GM10248 (cell line): Measurements from ENCODE around the gene DTX3.

Source experiments
- CTCF ChIA-PET: fragments of 300-600 bp; sonication (Branson Sonifier 250); formaldehyde crosslinking; extraction: SDS; loops from one replicate; lab custom pipeline; 2021; ENCODE audit warnings: antibody characterized with exemption; lab: Yijun Ruan, JAX
- POLR2A ChIA-PET: fragments of 350-650 bp; sonication (Branson Sonifier 250); formaldehyde crosslinking; extraction: SDS; loops from one replicate; lab custom pipeline; 2020; ENCODE audit warnings: antibody characterized with exemption; lab: Yijun Ruan, JAX
- DNase-seq: peaks from one replicate; pipeline ENCODE4 v3.0.0; 2012; ENCODE audit errors: extremely low spot score
- CTCF ChIP-seq: IDR thresholded peaks from 2 replicates; pipeline ENCODE4 v1.5.1; 2012; ENCODE audit warnings: mild to moderate bottlenecking, low read depth; ENCODE audit errors: extremely low read depth, missing control alignments, control extremely low read depth

Gene DTX3

GRCh38 chr12:57591782-57592325 lies 12.8 kb upstream of the DTX3 start:
- ChIA-PET CTCF (interaction anchor here (1.1 to 5.1 kb wide), 8 partner anchors 9 to 134 kb away, joined by 3 to 63 read pairs (median 6); partner anchors contain the start of gene B4GALNT1), POLR2A (interaction anchor here (0.5 to 1.6 kb wide), 3 partner anchors 12 to 153 kb away, joined by 3 to 5 read pairs (median 3); partner anchors contain the start of genes DDIT3 and TSPAN31)
- DNase-seq: no peak
- no peak for TF ChIP-seq CTCF

- DNase-seq: no peak
- CTCF ChIA-PET: interaction anchor here (0.9 to 5.1 kb wide), 9 partner anchors 10 to 41 kb away, joined by 3 to 63 read pairs (median 5); partner anchors contain the start of gene B4GALNT1
- POLR2A ChIA-PET: interaction anchor here (0.7 kb wide), 1 partner anchor 11 kb away, joined by 11 read pairs; no protein-coding TSS in a partner anchor
- TF ChIP-seq CTCF: no peak
Observed at GRCh38 chr12:57592551-57593165, 12.0 kb upstream of the DTX3 start.

GRCh38 chr12:57593187-57593586 lies 11.4 kb upstream of the DTX3 start:
- ChIA-PET CTCF (interaction anchor here (0.9 to 5.1 kb wide), 9 partner anchors 10 to 41 kb away, joined by 3 to 63 read pairs (median 4); partner anchors contain the start of gene B4GALNT1), POLR2A (interaction anchor here (0.6 to 0.7 kb wide), 2 partner anchors 11 to 32 kb away, joined by 6 to 11 read pairs; no protein-coding TSS in a partner anchor)
- no peak for DNase-seq
- no peak for TF ChIP-seq CTCF

DNA sequence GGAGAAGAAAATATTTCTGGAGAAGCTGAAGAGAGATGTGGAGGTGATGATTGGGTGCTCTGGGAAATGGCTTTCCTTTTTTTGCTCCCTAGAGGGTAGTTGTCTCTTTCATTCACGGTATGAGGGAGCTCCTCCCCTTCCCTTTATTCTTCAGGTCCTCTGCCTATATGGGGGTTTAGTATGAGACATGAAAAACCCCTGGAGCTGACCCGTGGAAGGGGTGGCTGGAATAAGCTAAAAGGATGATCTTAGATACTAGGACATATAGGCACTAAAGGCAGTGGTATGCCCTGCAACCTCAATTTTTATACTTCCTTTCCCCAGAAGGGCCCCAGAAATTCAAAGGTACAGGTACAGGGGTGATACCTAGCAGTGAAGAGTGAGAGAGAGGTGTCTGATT lies 4.2 kb upstream of the DTX3 start:
- no peak for DNase-seq
- POLR2A ChIA-PET: interaction anchor here (1.5 kb wide), 1 partner anchor 82 kb away, joined by 3 read pairs; no protein-coding TSS in a partner anchor
- CTCF ChIA-PET: interaction anchor here (1.1 to 4.2 kb wide), 4 partner anchors 16 to 156 kb away, joined by 3 to 47 read pairs (median 4); no protein-coding TSS in a partner anchor
- TF ChIP-seq CTCF: no peak

DNA sequence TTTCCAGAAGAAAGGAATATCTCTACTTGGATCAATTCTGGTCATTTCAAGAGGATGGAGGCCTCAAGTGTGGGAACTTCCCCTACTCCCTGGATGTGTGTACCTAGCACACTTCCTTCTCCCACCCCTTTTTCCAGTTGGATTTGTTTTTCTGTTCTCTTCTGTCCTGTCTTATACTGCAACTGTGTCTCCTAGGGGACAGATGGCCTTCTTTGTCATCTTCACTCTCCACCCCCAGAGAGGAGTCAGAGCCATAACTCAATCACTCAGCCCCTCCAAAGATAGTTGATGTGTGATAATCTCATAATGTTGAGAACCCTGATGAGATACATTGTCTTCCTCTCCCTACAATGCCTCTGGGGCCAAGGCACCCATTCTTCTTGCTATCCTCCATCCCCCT lies 2.1 kb upstream of the DTX3 start:
- no peak for DNase-seq
- TF ChIP-seq CTCF: no peak
- POLR2A ChIA-PET: no interaction called here
- CTCF ChIA-PET: interaction anchor here (0.9 to 1.4 kb wide), 3 partner anchors 12 to 149 kb away, joined by 3 to 4 read pairs (median 3); no protein-coding TSS in a partner anchor

DNA sequence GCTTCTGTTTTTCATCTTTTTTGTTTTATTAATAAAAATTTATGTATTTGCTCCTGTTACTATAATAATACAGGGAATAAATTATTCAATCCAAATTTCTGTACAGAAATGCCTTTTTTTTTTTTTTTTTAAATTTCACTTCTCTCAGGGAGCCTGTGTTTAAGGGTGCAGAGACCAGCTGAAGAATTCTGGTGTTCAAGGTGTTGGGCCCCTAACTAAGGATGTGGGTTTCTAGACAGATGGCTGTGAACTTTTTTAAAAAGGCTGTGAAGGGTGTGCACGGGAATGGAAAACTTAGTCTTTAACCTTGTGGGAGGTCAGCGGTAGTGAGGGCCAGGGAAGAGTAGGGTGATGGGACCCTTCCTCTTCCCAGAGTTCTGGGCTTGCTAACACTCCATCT lies 1.3 kb upstream of the DTX3 start:
- POLR2A ChIA-PET: interaction anchor here (0.6 kb wide), 1 partner anchor 12 kb away, joined by 3 read pairs; no protein-coding TSS in a partner anchor

More for the DNA sequence above, 1.3 kb upstream of the DTX3 start:
- no peak for DNase-seq
- TF ChIP-seq CTCF: no peak
- CTCF ChIA-PET: interaction anchor here (0.9 to 1.4 kb wide), 4 partner anchors 11 to 150 kb away, joined by 3 to 4 read pairs (median 3); no protein-coding TSS in a partner anchor
